SIG-M5 treated with dmso at 0.1 percent for 504 hours (cell line): Measurements from ENCODE around the gene ATIC.

ENCODE experiments used
- DNase-seq: peaks from one replicate; lab custom pipeline; 2025; ENCODE audit not compliant: unreplicated experiment; lab: John Stamatoyannopoulos, UW

Gene ATIC

GRCh38 chr2:215374642-215375466, 63.0 kb downstream of the ATIC start:
- no peak for DNase-seq

GRCh38 chr2:215375467-215375830, 63.6 kb downstream of the ATIC start:
- DNase-seq: no peak

GRCh38 chr2:215376103-215376780, 64.4 kb downstream of the ATIC start:
- no peak for DNase-seq

- no peak for DNase-seq
Measured at GRCh38 chr2:215377283-215377682, 65.4 kb downstream of the ATIC start.

- DNase-seq: no peak
Measured at GRCh38 chr2:215378045-215378444, 66.2 kb downstream of the ATIC start.

- DNase-seq: no peak
Measured at GRCh38 chr2:215379039-215379438, 67.2 kb downstream of the ATIC start.

GRCh38 chr2:215379948-215380347, 68.1 kb downstream of the ATIC start:
- no peak for DNase-seq

- DNase-seq: no peak
Measured at GRCh38 chr2:215380699-215381098, 68.8 kb downstream of the ATIC start.

- no peak for DNase-seq
Measured at GRCh38 chr2:215382011-215382410, 70.2 kb downstream of the ATIC start.

GRCh38 chr2:215382480-215382879, 70.6 kb downstream of the ATIC start:
- no peak for DNase-seq

- DNase-seq: no peak
Measured at GRCh38 chr2:215383652-215384279, 71.9 kb downstream of the ATIC start.

GRCh38 chr2:215384710-215385109, 72.9 kb downstream of the ATIC start:
- no peak for DNase-seq

GRCh38 chr2:215386566-215386965, 74.7 kb downstream of the ATIC start:
- DNase-seq: no peak

- DNase-seq: no peak
Measured at GRCh38 chr2:215388002-215388728, 76.3 kb downstream of the ATIC start.

- DNase-seq: no peak
Measured at GRCh38 chr2:215390550-215390913, 78.7 kb downstream of the ATIC start.

- DNase-seq: no peak
Measured at GRCh38 chr2:215391531-215391930, 79.7 kb downstream of the ATIC start.

GRCh38 chr2:215392164-215392563, 80.3 kb downstream of the ATIC start:
- no peak for DNase-seq

GRCh38 chr2:215392687-215393270, 80.9 kb downstream of the ATIC start:
- no peak for DNase-seq

GRCh38 chr2:215394102-215394805, 82.4 kb downstream of the ATIC start:
- DNase-seq: no peak

GRCh38 chr2:215395687-215396460, 84.0 kb downstream of the ATIC start:
- DNase-seq: no peak
